HL-60 (cell line): ENCODE measurements around the gene KLF9.
A peak's percentile ranks its signal among the peaks of the same experiment; 100 is the strongest.

Experiments
- DNase-seq, 2 experiments: peaks; one replicate each; pipeline ENCODE4 v3.0.0-alpha.2; 2010 to 2020; ENCODE audit warnings: low read depth in 1 of 2, low spot score in 1 of 2
- H3K27ac ChIP-seq: fragments of 250-450 bp; sonication (Bioruptor Pico); replicated peaks from 2 replicates; pipeline ENCODE4 v1.5.1; 2020; ENCODE audit warnings: mild to moderate bottlenecking, moderate library complexity
- H3K27me3 ChIP-seq: fragments of 250-450 bp; sonication (Bioruptor Pico); 2 replicates; pipeline ENCODE4 v1.5.1; 2021; ENCODE audit warnings: mild to moderate bottlenecking, moderate library complexity; ENCODE audit not compliant: insufficient read depth, poor library complexity, severe bottlenecking
- H3K4me3 ChIP-seq: replicated peaks from 2 replicates; pipeline ENCODE4 v1.5.1; 2011; ENCODE audit warnings: mild to moderate bottlenecking, control low read depth, low read length; ENCODE audit not compliant: insufficient read depth
- GABPA ChIP-seq: IDR thresholded peaks from 2 replicates; pipeline ENCODE4 v1.6.1; 2012; ENCODE audit warnings: low read depth
- POLR2AphosphoS5 ChIP-seq: IDR thresholded peaks from 2 replicates; pipeline ENCODE4 v1.6.1; 2012; ENCODE audit warnings: low read depth
- SPI1 ChIP-seq: IDR thresholded peaks from 2 replicates; pipeline ENCODE4 v1.6.1; 2012; ENCODE audit warnings: low read depth, mild to moderate bottlenecking, borderline replicate concordance
- long read RNA-seq: library from polyadenylated mRNA; unstranded; transcript quantifications from one replicate; pipeline ENCODE4 v2.0.0, GENCODE V29; 2020
- TF ChIP-seq, protein P1 (sequence below): IDR thresholded peaks from one replicate; pipeline ENCODE4 v1.5.1; 2011; ENCODE audit warnings: low read length, control low read depth, inconsistent platforms; ENCODE audit not compliant: insufficient read depth
- TF ChIP-seq, protein P2 (sequence below): IDR thresholded peaks from 2 replicates; pipeline ENCODE4 v1.6.1; 2012; ENCODE audit warnings: low read depth; ENCODE audit not compliant: insufficient replicate concordance

KLF9 gene
- long read RNA-seq, full-length matches to known transcripts: 1 of 6 reads
- long read RNA-seq, partial matches to known transcripts: 0 of 6 reads
- long read RNA-seq, other reads (novel, unspliced or antisense): 5 of 6 reads

DNA sequence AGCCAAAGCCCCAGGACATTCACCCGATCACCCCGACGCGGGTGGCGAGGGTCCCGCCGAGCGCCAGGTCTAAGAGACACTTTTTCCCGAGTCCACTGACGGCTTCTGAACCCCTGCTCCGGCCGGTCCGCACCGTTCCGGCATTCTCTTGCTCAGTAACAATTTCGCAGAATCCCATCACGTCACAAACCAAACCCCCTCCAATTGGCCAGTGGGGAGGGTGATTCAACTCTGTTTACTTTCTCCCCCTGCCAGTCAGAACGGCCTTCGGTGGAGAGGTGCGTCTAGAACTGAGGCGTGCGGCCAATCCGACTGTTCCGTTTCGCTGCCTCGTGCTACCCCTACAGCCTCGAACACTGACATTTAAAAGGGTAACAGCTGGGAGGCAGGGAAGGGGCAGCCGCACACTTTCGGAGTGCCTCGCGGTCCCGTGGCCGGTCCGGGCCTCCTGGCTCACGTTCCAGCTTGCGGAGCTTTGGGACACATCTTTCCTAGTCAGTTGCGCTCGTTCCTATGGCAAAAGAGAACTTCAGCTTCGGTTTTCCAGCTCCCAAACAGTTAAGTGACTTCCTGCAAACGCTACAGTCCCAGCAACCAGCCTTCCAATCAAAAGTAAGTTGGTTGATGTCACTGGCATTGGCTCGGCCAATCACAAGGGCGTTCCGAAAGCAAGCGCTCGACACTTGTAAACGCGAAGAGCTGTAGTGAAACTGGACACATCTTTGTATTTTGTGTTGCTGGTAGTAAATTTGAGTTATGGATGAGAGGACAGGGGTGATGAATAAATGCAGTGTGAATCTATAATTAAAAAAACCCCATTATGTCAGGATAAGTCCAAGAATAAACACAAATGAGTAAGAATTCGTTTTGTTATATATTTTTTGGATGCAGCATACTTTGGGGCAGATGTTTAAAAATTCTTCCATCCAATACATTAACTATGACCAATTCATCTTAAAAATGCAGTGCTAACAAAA, at the start of gene KLF9:
KLF9 (minus strand) TSS at position 859 of the 977 bp plus-strand sequence. CDS start 1,294 bp downstream, outside the sequence.
- peak; percentile 65 to 89 for DNase-seq
- H3K4me3 ChIP-seq: peak within 1 kb of the TSS; percentile 66
- no peaks in the 10 kb centered on the region for H3K27me3 ChIP-seq
- H3K27ac ChIP-seq: peak within 1 kb of the TSS; percentile 73
- peak; percentile 49; the same call in 1 of the 2 replicates for TF ChIP-seq POLR2AphosphoS5
- TF ChIP-seq, protein P1, sequence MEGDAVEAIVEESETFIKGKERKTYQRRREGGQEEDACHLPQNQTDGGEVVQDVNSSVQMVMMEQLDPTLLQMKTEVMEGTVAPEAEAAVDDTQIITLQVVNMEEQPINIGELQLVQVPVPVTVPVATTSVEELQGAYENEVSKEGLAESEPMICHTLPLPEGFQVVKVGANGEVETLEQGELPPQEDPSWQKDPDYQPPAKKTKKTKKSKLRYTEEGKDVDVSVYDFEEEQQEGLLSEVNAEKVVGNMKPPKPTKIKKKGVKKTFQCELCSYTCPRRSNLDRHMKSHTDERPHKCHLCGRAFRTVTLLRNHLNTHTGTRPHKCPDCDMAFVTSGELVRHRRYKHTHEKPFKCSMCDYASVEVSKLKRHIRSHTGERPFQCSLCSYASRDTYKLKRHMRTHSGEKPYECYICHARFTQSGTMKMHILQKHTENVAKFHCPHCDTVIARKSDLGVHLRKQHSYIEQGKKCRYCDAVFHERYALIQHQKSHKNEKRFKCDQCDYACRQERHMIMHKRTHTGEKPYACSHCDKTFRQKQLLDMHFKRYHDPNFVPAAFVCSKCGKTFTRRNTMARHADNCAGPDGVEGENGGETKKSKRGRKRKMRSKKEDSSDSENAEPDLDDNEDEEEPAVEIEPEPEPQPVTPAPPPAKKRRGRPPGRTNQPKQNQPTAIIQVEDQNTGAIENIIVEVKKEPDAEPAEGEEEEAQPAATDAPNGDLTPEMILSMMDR: no peak

DNA sequence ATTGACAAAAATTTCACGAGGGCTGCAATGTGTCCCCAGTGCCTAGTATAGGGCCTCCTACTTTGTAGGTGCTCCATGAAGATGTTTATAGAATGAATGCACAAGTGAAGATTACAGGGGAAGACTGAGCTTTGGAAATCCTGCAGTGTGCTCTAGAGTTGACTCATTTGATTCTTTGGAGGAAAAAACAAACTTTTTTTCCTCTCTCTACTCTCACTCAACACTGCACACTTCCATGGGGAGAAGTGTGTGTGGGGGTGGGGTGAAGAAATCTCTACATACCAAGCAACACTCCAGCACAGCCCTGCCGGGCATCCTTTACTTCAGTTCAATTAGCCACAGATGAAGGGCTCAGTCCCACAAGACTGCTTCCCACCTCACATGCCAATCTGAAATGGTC, 49.4 kb upstream of the KLF9 start:
- DNase-seq: no peak
- TF ChIP-seq POLR2AphosphoS5 (no peak), GABPA (no peak), SPI1 (no peak)
- TF ChIP-seq, protein P2, sequence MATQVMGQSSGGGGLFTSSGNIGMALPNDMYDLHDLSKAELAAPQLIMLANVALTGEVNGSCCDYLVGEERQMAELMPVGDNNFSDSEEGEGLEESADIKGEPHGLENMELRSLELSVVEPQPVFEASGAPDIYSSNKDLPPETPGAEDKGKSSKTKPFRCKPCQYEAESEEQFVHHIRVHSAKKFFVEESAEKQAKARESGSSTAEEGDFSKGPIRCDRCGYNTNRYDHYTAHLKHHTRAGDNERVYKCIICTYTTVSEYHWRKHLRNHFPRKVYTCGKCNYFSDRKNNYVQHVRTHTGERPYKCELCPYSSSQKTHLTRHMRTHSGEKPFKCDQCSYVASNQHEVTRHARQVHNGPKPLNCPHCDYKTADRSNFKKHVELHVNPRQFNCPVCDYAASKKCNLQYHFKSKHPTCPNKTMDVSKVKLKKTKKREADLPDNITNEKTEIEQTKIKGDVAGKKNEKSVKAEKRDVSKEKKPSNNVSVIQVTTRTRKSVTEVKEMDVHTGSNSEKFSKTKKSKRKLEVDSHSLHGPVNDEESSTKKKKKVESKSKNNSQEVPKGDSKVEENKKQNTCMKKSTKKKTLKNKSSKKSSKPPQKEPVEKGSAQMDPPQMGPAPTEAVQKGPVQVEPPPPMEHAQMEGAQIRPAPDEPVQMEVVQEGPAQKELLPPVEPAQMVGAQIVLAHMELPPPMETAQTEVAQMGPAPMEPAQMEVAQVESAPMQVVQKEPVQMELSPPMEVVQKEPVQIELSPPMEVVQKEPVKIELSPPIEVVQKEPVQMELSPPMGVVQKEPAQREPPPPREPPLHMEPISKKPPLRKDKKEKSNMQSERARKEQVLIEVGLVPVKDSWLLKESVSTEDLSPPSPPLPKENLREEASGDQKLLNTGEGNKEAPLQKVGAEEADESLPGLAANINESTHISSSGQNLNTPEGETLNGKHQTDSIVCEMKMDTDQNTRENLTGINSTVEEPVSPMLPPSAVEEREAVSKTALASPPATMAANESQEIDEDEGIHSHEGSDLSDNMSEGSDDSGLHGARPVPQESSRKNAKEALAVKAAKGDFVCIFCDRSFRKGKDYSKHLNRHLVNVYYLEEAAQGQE: no peak
- TF ChIP-seq, protein P1: no peak
- no peak overlapping the region for H3K4me3 ChIP-seq
- H3K27ac ChIP-seq: no peak overlapping the region
- no peaks in the 10 kb centered on the region for H3K27me3 ChIP-seq

DNA sequence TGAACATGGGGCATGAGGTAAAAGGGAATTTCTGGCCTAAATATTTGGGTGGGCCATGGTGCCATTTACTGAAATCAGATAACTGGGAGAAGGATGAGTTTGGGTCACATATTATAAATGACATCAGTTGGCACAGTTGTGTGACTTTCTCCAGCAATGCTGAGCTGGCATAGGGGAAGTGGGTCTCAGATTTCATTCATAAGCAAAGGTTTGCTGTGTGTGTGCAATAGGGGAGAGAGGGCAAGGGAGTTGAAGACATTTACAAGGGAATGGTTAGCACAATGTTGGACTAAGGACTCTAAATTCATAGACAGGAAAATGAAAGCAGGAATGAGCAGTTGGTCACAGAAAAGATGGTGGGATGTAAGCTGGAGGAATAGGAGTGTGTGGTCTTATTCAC, 47.8 kb upstream of the KLF9 start:
- no peak overlapping the region for H3K27ac ChIP-seq
- H3K4me3 ChIP-seq: no peak overlapping the region
- no peak for TF ChIP-seq GABPA
- no peak for TF ChIP-seq POLR2AphosphoS5
- no peak for TF ChIP-seq SPI1
- TF ChIP-seq, protein P2: no peak
- no peaks in the 10 kb centered on the region for H3K27me3 ChIP-seq
- DNase-seq: no peak

DNA sequence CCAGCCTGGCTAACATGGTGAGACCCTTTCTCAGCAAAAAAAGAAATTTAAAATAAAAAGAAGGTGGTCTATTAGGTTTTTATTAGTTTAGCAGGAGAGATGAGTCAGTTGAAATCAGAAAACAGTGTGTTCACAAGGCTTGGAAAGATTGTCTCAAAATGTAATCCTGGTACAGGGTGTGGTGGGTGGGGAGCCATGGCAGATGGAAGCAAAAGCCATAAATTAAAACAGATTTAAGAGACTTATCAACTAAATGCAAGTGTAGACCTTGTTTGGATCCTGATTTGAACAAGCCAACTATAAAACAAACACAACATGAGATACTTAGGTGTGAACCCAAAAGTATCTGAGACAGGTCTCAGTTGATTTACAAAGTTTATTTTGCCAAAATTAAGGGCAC, 42.8 kb upstream of the KLF9 start:
- Histone ChIP-seq H3K4me3 (no peak overlapping the region), H3K27ac (no peak overlapping the region), H3K27me3 (no peaks in the 10 kb centered on the region)
- DNase-seq: no peak
- TF ChIP-seq, protein P2: no peak
- TF ChIP-seq, protein P1: no peak
- TF ChIP-seq POLR2AphosphoS5 (no peak), GABPA (no peak), SPI1 (no peak)
